Activated CD8-positive, alpha-beta memory T cell treated with anti-CD3 and anti-CD28 coated beads, Interleukin-2, amount 50 U/mL, for 24 hours (primary cell): ENCODE data around the gene INSIG2.

Experiments
- DNase-seq: peaks from one replicate; pipeline ENCODE4 v3.0.0-alpha.2; 2020; ENCODE audit errors: extremely low read depth

Gene INSIG2

DNA sequence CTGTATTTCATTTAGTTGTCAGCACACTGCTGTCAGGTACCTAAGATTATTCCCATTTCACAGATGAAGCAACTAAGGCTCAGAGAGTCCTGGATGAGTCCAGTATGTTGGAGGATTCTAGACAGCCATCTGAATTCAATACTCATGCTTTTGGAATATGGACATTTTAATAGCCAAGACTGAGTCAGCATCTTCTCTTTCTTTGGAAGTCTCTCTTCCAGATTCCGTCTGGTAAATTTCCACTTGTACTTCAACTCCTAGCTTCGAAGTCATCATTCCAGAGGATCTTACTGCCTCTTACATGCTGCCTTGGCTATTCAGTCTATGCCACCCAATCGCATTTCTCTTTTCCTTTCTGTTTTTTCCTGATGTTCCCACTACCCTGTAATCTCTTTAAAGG is 40.6 kb downstream of the INSIG2 start:
- no peak for DNase-seq

DNA sequence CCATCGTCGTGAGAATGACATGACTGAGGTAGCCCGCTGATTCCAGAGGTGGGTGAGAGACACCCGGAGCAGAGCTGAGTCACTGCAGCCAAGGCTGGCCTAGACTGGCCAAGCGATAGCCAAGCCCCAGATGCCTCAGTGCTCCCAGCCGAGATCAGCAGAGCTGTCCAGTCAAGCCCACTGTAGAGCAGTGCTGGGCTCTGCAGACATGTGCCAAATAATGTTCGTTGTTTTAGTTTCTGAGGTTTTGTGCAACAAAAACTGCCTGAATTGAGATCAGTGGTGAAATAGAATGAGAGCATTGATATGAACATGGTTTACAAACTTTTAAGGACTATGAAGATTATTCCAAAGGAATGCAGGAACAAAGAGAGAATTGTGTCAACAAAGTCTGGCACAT is 42.1 kb downstream of the INSIG2 start:
- DNase-seq = no peak

DNA sequence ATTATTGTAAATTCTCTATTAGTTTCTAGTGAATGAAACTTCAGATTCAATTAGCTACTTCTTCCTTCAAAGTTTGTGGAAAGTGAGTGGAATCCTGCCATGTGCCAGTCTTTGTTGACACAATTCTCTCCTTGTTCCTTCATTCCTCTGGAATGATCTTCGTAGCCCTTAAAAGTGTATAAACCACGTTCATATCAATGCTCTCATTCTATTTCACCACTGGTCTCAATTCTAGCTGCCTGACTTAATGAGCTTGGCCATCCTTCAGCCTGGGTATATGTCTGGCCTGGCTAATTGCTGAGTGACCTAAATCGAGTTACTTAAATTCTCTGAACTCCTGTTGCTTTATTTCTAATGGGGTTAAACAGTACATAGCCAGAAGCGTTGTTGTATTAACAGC is 43.5 kb downstream of the INSIG2 start:
- no peak for DNase-seq

DNA sequence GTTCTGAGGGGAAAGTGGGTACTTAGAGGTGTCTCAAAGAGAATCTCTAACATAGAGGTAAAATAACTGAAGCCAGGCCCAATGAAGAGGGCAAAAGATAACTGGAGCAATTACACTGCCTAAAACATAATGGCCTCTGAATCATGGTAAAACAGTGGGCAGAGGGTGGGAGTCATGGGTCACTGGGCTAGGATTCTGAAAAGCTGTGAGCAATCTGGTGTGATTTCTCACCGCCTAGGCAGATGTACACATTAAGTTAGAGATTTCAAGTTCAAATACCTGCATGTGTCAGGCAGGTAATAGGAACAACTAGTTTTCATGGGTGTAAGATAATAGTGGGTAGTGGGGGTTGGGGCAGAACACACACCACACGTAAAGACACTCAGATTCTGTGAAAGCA is 45.6 kb downstream of the INSIG2 start:
- no peak for DNase-seq

- no peak for DNase-seq
Observed at GRCh38 chr2:118134650-118135049, 46.4 kb downstream of the INSIG2 start.

DNA sequence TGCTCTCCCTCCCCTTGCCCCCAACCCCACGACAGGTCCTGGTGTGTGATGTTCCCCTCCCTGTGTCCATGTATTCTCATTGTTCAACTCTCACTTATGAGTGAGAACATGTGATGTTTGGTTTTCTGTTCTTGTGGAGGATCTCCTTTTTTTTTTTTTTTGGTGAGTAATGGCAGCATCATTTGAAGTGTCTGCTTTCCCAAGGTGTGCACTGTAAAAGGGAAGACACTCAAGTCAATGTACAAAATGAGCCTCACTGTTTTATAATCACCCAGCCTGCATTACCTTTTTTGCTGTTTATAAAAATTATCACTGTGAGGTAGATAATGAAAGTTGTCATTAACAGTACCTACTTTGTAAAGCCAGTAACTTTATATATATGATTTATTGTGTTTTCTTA is 56.9 kb downstream of the INSIG2 start:
- DNase-seq = no peak

DNA sequence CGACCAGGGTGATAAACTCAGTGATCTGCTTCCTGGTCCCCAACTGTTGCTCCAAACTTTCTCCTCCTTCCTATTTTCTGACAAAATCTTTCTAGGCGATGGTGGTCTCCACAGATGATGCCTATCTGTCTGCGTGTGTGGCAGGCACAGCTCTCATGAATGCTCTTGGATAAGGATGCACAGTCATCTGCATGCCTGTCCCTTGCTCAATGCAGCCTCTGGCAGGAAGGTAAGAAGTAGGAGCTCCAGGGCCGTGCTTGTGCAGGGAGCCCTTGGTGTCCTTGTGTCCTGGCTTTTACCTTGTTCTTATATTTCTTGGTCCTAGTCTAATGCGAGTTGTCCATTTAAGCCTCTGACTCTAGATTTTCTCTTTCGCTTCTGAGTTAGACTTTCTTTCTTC is 57.5 kb downstream of the INSIG2 start:
- DNase-seq = no peak

- DNase-seq = no peak
Observed at GRCh38 chr2:118146315-118147283, 58.3 kb downstream of the INSIG2 start.

DNA sequence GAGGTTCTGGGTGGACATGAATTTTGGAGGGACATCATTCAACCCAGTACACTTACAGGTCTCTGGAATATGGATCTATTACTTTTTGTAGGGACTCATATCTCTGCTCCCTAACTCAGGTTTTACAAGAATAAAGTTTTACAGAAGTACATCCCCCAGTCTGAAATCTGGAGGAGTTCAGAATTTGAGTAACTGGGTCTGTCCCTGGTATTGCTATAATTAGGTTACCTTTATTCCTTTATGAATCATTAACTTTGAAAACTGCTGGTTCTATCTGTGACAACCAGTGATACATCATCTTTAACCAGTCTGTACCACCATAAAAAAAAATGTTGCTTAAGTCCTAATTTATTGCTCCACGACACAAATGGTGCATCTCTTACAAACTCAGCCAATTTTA is 59.9 kb downstream of the INSIG2 start:
- DNase-seq = no peak

GRCh38 chr2:118148809-118149208 is 60.5 kb downstream of the INSIG2 start:
- DNase-seq = no peak

- no peak for DNase-seq
Observed at GRCh38 chr2:118150294-118150693, 62.0 kb downstream of the INSIG2 start.

DNA sequence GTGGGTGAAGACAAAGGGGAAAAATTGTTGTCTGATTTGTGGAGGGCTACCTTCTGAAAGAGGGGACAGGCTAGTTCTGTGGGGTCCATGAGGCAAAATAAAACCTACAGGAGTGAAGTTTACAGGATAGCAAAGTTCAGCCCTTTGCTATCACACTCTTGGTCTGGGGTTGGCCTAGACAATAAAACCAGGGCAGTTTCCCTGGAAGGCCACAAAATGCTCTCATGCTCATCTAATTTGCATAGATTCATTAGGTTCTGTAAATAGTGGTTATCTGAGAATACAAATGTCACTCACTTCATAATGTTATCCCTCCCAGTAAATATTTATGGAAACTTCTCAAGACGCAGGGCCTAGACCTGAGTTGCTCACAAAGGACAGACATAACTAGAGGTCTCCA is 63.6 kb downstream of the INSIG2 start:
- DNase-seq = no peak

- no peak for DNase-seq
Observed at GRCh38 chr2:118153433-118153832, 65.2 kb downstream of the INSIG2 start.

DNA sequence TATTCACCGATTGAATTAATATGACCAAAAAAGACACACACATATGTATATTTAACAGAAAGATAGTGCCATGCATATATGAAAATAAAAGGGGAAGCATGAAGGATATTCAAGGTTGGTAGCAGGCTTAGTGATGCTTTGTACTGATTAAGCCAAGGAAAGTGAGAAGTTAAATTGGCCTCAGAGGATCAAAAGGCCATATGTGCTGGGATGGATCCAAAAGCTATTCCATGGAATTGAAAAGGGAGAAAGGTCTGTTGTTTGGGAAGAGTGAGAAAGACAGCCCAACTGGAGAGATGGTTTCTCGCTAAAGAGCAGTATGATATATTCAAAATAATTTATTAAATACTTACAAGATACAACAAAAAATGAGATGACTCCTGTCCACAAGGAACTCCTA is 65.9 kb downstream of the INSIG2 start:
- no peak for DNase-seq
